Lung (tissue), 12 donors: ENCODE measurements around the gene GTPBP3. TPM values are rescaled to one million over a fixed set of nuclear protein-coding genes. Genes with fewer than 3 reads are reported as not detected.
"Not testable (repeated sequence)": the region's sequence is repeated elsewhere in the genome, so short reads cannot be mapped to it uniquely, and the experiment has no call there.

Source experiments
- ATAC-seq: fragments of 200-7000 bp; cut with Tn5 transposase; one replicate; pipeline ENCODE4 v1.9.1; 2020; ENCODE audit warnings: moderate number of reproducible peaks; ENCODE audit not compliant: insufficient read depth, low FRiP score
- DNase-seq, 3 donors: peaks; one replicate each; pipeline ENCODE4 v3.0.0-alpha.2; 2013 to 2017
- H3K27ac ChIP-seq, 2 donors: one replicate each; pipeline ENCODE4 v1.5.1; 2013; ENCODE audit warnings: mild to moderate bottlenecking in 2 of 2, moderate library complexity in 2 of 2, control low read depth in 1 of 2, inconsistent platforms in 1 of 2, low read depth in 1 of 2, low read length in 1 of 2
- H3K27me3 ChIP-seq, 3 donors: one replicate each; pipeline ENCODE4 v1.5.1; 2013; ENCODE audit warnings: low read length in 2 of 3; ENCODE audit not compliant: control insufficient read depth in 3 of 3, insufficient read depth in 3 of 3
- H3K36me3 ChIP-seq, 4 donors: one replicate each; pipeline ENCODE4 v1.5.1; 2013; ENCODE audit warnings: low read length in 4 of 4, mild to moderate bottlenecking in 1 of 4, moderate library complexity in 1 of 4; ENCODE audit not compliant: control insufficient read depth in 4 of 4, insufficient read depth in 4 of 4
- H3K4me1 ChIP-seq, 5 donors: one replicate each; pipeline ENCODE4 v1.5.1; 2013; ENCODE audit warnings: low read length in 5 of 5, mild to moderate bottlenecking in 2 of 5, moderate library complexity in 1 of 5; ENCODE audit not compliant: control insufficient read depth in 5 of 5, insufficient read depth in 5 of 5
- H3K4me3 ChIP-seq: one replicate; pipeline ENCODE4 v1.5.1; 2013; ENCODE audit warnings: mild to moderate bottlenecking, control low read depth, moderate library complexity
- H3K9ac ChIP-seq, 2 donors: one replicate each; pipeline ENCODE4 v1.5.1; 2013; ENCODE audit warnings: low read length in 2 of 2, control low read depth in 1 of 2; ENCODE audit not compliant: insufficient read depth in 1 of 2
- H3K9me3 ChIP-seq, 4 donors: one replicate each; pipeline ENCODE4 v1.5.1; 2013; ENCODE audit warnings: low read length in 3 of 4, mild to moderate bottlenecking in 1 of 4, moderate library complexity in 1 of 4; ENCODE audit not compliant: control insufficient read depth in 4 of 4, insufficient read depth in 3 of 4
- WGBS, 2 donors: extraction: QIAGEN DNeasy Blood & Tissue Kit; methylation state at CpG; one replicate each; pipeline ENCODE4 v1.1.7; 2013; 5-methylcytosine and 5-hydroxymethylcytosine counted together
- polyA plus RNA-seq, 2 donors: library from polyadenylated mRNA; stranded (reverse); fragments of 200-250 nt; gene quantifications; one replicate each; pipeline ENCODE4 v1.2.1, GENCODE V29; 2013
- total RNA-seq, 2 donors: library from RNA; depleted of rRNA in 1 of 2; stranded (reverse); fragments of >200 nt in 1 of 2; gene quantifications; one replicate each; pipeline ENCODE4 v1.2.1, GENCODE V29; 2014 to 2021
- TF ChIP-seq, protein P1 (sequence below): IDR thresholded peaks from 2 replicates; pipeline ENCODE4 v1.5.1; 2012; ENCODE audit warnings: mild to moderate bottlenecking; ENCODE audit errors: control extremely low read depth, extremely low read depth
- donor health status: control.
- donor health status: control.
- donor health status: Bipolar disorder and iron deficiency.
- donor health status: healthy.
- donor health status: DM: yes; HTN: yes; CAD: no.

Gene GTPBP3
- total and polyA plus RNA-seq, 4 donors: 13.3 to 24.1 (median 18.2) TPM

GRCh38 chr19:17357724-17358123 lies 20.4 kb downstream of the GTPBP3 start:
- no peak overlapping the region for H3K4me3 ChIP-seq
- TF ChIP-seq, protein P1, sequence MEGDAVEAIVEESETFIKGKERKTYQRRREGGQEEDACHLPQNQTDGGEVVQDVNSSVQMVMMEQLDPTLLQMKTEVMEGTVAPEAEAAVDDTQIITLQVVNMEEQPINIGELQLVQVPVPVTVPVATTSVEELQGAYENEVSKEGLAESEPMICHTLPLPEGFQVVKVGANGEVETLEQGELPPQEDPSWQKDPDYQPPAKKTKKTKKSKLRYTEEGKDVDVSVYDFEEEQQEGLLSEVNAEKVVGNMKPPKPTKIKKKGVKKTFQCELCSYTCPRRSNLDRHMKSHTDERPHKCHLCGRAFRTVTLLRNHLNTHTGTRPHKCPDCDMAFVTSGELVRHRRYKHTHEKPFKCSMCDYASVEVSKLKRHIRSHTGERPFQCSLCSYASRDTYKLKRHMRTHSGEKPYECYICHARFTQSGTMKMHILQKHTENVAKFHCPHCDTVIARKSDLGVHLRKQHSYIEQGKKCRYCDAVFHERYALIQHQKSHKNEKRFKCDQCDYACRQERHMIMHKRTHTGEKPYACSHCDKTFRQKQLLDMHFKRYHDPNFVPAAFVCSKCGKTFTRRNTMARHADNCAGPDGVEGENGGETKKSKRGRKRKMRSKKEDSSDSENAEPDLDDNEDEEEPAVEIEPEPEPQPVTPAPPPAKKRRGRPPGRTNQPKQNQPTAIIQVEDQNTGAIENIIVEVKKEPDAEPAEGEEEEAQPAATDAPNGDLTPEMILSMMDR: no peak
- no peaks in the 10 kb centered on the region for H3K36me3 ChIP-seq
- no peak for ATAC-seq
- H3K27me3 ChIP-seq: no peaks in the 10 kb centered on the region
- WGBS, 2 donors: 44 to 77% methylated on average over 11 of the region's 11 CpGs
- H3K9me3 ChIP-seq: no peaks in the 10 kb centered on the region
- H3K27ac ChIP-seq: peak overlapping the region in 1 of 2 donors; percentile 27
- H3K9ac ChIP-seq: no peak overlapping the region
- no peak for DNase-seq
- peaks cover 0 to 12% (median 0%) of the 10 kb centered on the region in 5 donors for H3K4me1 ChIP-seq

GRCh38 chr19:17358395-17358794 lies 21.0 kb downstream of the GTPBP3 start:
- WGBS, 2 donors: 76 to 93% methylated on average over 7 of the region's 7 CpGs
- Histone ChIP-seq H3K4me1 (peaks cover 0 to 6% (median 0%) of the 10 kb centered on the region in 5 donors), H3K9me3 (no peaks in the 10 kb centered on the region), H3K9ac (no peak overlapping the region), H3K36me3 (no peaks in the 10 kb centered on the region), H3K4me3 (no peak overlapping the region), H3K27me3 (no peaks in the 10 kb centered on the region), H3K27ac (peak overlapping the region in 1 of 2 donors; percentile 27)
- TF ChIP-seq, protein P1: no peak
- DNase-seq (no peak), ATAC-seq (no peak)

- H3K9me3 ChIP-seq: peaks cover 0 to 2% (median 0%) of the 10 kb centered on the region in 4 donors
- ATAC-seq (no peak), DNase-seq (no peak)
- H3K36me3 ChIP-seq: no peaks in the 10 kb centered on the region
- no peak overlapping the region for H3K4me3 ChIP-seq
- peaks cover 0 to 6% (median 0%) of the 10 kb centered on the region in 5 donors for H3K4me1 ChIP-seq
- H3K9ac ChIP-seq: no peak overlapping the region
- TF ChIP-seq, protein P1: no peak
- 89 to 91% methylated on average over 6 of the region's 6 CpGs for WGBS, 2 donors
- H3K27me3 ChIP-seq: no peaks in the 10 kb centered on the region
- H3K27ac ChIP-seq: no peak overlapping the region
These were observed 22.8 kb downstream of the GTPBP3 start for GRCh38 chr19:17359905-17360800.

- H3K9ac ChIP-seq, H3K4me3 ChIP-seq, DNase-seq, H3K9me3 ChIP-seq, H3K36me3 ChIP-seq, ATAC-seq, H3K27me3 ChIP-seq, H3K27ac ChIP-seq, H3K4me1 ChIP-seq: not testable (repeated sequence)
- WGBS, 2 donors: 88 to 97% methylated on average over 20 of the region's 20 CpGs
These were observed 26.7 kb downstream of the GTPBP3 start for GRCh38 chr19:17363852-17364605.
